ENCODE data around the gene TFF1.

The TFF1 gene

DNA sequence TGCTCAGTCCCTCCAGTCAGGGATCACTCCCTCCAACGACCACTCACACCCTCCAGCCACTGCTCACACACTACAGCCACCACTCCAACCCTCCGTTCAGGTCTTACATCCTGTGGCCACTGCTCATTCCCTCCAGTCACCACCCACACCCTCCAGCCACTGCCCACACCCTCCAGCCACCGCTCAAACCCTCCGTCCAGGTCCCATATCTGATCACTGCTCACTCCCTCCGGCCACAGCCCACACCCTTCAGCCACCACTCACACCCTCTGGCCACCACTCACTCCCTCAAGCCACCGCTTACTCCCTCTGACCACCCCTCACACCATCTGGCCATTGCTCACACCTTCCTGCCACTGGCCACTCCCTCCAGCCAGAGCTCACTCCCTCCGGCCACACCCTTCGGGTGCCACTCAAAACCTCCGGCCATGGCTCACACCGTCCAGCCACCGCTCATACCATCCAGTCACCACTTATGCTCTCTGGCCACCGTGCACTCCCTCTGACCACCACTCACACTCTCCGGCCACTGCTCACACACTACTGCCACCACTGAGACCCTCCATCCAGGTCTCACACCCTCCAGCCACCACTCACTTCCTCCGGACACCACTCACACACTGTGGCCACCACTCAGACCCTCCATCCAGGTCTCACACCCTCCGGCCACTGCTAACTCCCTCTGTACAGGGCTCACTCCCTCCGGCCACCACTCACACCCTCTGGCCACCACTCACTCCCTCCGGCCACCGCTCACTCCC is 4.7 kb upstream of the TFF1 start:
- Histone ChIP-seq H3K9ac (no peak overlapping the region), H3K4me3 (IDR thresholded peaks at IDR 0.05; ENCODE audit: insufficient read depth, low read depth, low read length) (no peak overlapping the region), H3K36me3 (ENCODE audit: insufficient read depth) (no peaks in the 10 kb centered on the region), H3K27me3 (ENCODE audit: insufficient read depth, low read depth) (peaks cover 53% of the 10 kb centered on the region), H3K4me2 (no peak overlapping the region), H3K79me2 (ENCODE audit: insufficient read depth, low read depth) (no peaks in the 10 kb centered on the region), H2AFZ (ENCODE audit: low read depth) (no peak overlapping the region), H4K20me1 (ENCODE audit: insufficient read depth) (no peaks in the 10 kb centered on the region), H3K4me1 (ENCODE audit: low read depth, poor library complexity, severe bottlenecking) (no peaks in the 10 kb centered on the region), H3K27ac (no peak overlapping the region)
- TF ChIP-seq, protein P1, sequence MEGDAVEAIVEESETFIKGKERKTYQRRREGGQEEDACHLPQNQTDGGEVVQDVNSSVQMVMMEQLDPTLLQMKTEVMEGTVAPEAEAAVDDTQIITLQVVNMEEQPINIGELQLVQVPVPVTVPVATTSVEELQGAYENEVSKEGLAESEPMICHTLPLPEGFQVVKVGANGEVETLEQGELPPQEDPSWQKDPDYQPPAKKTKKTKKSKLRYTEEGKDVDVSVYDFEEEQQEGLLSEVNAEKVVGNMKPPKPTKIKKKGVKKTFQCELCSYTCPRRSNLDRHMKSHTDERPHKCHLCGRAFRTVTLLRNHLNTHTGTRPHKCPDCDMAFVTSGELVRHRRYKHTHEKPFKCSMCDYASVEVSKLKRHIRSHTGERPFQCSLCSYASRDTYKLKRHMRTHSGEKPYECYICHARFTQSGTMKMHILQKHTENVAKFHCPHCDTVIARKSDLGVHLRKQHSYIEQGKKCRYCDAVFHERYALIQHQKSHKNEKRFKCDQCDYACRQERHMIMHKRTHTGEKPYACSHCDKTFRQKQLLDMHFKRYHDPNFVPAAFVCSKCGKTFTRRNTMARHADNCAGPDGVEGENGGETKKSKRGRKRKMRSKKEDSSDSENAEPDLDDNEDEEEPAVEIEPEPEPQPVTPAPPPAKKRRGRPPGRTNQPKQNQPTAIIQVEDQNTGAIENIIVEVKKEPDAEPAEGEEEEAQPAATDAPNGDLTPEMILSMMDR (conservative IDR thresholded peaks at IDR 0.05; ENCODE audit: low read depth, low read length), result no peak

DNA sequence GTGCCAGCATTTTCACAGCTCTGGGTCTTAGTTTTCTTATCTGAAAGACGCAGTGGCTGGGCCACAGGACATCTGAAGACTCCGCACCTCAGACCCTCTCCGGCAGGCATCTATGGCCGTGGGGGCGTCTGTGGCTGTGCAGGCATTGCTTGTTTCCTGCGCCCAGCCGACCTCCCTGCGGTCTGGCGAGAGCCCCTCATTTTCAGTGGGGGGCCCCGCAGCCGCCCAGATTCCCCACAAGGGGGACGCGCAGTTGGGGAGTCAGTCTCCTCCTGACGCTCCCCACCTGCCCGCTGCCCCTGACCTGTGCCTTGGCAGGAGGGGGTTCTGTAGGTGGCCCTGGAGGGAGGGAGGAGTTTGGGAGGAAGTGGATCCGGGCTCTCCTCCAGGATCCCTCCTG is 3.5 kb upstream of the TFF1 start:
- no peak overlapping the region for H2AFZ ChIP-seq (ENCODE audit: low read depth)
- no peak overlapping the region for H3K4me2 ChIP-seq
- H4K20me1 ChIP-seq (ENCODE audit: insufficient read depth), result no peaks in the 10 kb centered on the region
- TF ChIP-seq, protein P1 (conservative IDR thresholded peaks at IDR 0.05; ENCODE audit: low read depth, low read length), result no peak
- no peaks in the 10 kb centered on the region for H3K36me3 ChIP-seq (ENCODE audit: insufficient read depth)
- no peak overlapping the region for H3K9ac ChIP-seq
- H3K4me1 ChIP-seq (ENCODE audit: low read depth, poor library complexity, severe bottlenecking), result no peaks in the 10 kb centered on the region
- H3K27ac ChIP-seq, result no peak overlapping the region
- peaks cover 60% of the 10 kb centered on the region for H3K27me3 ChIP-seq (ENCODE audit: insufficient read depth, low read depth)
- H3K4me3 ChIP-seq (IDR thresholded peaks at IDR 0.05; ENCODE audit: insufficient read depth, low read depth, low read length), result no peak overlapping the region
- no peaks in the 10 kb centered on the region for H3K79me2 ChIP-seq (ENCODE audit: insufficient read depth, low read depth)

DNA sequence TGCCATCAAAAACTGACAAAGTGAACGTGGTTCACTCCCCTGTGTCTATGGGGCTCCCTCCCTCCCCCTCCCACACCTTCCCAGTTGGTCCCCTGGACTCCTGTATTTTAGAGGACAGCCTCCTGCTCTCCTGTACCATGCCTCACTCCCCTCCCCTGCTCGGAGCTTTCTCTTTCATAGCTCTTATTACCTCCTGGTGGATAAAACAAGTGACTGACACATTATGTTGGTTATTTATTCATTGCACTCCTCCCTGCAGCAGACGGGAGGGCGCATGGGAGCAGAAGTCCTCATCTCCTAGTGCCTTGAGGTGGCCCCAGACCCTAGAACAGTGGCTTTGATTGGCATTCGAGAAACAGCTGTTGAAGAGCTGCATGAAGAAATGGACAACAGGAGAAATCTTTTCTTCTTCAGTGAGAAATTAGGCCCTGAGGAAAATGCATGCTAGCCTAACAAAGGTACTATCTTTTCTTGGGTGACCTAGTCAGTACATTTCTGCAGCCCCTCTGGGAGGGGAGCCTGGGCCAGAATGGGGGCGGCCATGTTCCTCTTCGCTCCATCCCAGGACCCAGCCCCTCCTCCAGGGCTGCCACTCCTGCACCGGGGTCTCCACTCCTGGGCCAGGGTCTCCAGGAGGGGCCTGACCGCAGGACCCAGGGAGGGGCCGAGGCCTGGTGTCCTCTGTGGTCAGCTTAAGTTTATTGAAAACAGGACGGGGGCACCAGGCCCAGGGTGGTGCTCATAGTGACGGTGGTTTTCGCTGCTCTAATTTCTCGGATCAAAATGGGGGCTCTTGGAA is 1.2 kb upstream of the TFF1 start:
- H2AFZ ChIP-seq (ENCODE audit: low read depth), result no peak overlapping the region
- H3K4me3 ChIP-seq (IDR thresholded peaks at IDR 0.05; ENCODE audit: insufficient read depth, low read depth, low read length), result no peak overlapping the region
- H3K27ac ChIP-seq, result no peak overlapping the region
- H3K9ac ChIP-seq, result no peak overlapping the region
- H3K79me2 ChIP-seq (ENCODE audit: insufficient read depth, low read depth), result no peaks in the 10 kb centered on the region
- H3K27me3 ChIP-seq (ENCODE audit: insufficient read depth, low read depth), result peaks cover 59% of the 10 kb centered on the region
- H3K36me3 ChIP-seq (ENCODE audit: insufficient read depth), result no peaks in the 10 kb centered on the region
- TF ChIP-seq, protein P1 (conservative IDR thresholded peaks at IDR 0.05; ENCODE audit: low read depth, low read length), result no peak
- no peak overlapping the region for H3K4me2 ChIP-seq
- no peaks in the 10 kb centered on the region for H3K4me1 ChIP-seq (ENCODE audit: low read depth, poor library complexity, severe bottlenecking)
- H4K20me1 ChIP-seq (ENCODE audit: insufficient read depth), result no peaks in the 10 kb centered on the region

DNA sequence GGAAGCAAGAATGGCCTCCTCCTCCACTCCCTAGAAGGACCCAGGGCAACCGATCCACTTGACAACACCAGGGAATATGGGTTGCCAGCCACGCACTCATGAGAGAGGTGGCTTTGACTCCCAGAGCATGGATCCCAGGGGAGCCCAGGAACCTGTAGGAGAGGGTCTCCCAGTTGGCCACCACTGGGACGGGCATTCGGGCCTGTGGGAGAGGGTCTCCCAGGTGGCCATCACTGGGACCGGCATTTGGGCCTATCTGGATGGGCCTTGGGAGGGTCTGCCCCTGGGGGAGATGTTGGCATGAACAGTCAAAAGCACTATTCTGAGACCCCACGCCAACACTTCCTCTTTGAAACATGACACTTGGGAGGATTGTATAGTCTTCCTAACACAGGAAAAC is 565 bp downstream of the TFF1 start:
- no peak overlapping the region for H3K9ac ChIP-seq
- no peaks in the 10 kb centered on the region for H3K79me2 ChIP-seq (ENCODE audit: insufficient read depth, low read depth)
- H3K27ac ChIP-seq, result no peak overlapping the region
- H2AFZ ChIP-seq (ENCODE audit: low read depth), result no peak overlapping the region
- no peaks in the 10 kb centered on the region for H4K20me1 ChIP-seq (ENCODE audit: insufficient read depth)
- H3K36me3 ChIP-seq (ENCODE audit: insufficient read depth), result no peaks in the 10 kb centered on the region
- H3K4me1 ChIP-seq (ENCODE audit: low read depth, poor library complexity, severe bottlenecking), result no peaks in the 10 kb centered on the region
- no peak overlapping the region for H3K4me3 ChIP-seq (IDR thresholded peaks at IDR 0.05; ENCODE audit: insufficient read depth, low read depth, low read length)
- peaks cover 62% of the 10 kb centered on the region for H3K27me3 ChIP-seq (ENCODE audit: insufficient read depth, low read depth)
- no peak overlapping the region for H3K4me2 ChIP-seq
- TF ChIP-seq, protein P1 (conservative IDR thresholded peaks at IDR 0.05; ENCODE audit: low read depth, low read length), result no peak
